Measurements from ENCODE around the gene SEC31B. TPM values are rescaled to one million over a fixed set of nuclear protein-coding genes. Genes with fewer than 3 reads are reported as not detected.

The SEC31B gene
- total and polyA plus RNA-seq, 2 donors (not counting 3 experiments of a cell fraction or from before 2014, with no cell fraction given): 11.1 to 14.4 TPM

DNA sequence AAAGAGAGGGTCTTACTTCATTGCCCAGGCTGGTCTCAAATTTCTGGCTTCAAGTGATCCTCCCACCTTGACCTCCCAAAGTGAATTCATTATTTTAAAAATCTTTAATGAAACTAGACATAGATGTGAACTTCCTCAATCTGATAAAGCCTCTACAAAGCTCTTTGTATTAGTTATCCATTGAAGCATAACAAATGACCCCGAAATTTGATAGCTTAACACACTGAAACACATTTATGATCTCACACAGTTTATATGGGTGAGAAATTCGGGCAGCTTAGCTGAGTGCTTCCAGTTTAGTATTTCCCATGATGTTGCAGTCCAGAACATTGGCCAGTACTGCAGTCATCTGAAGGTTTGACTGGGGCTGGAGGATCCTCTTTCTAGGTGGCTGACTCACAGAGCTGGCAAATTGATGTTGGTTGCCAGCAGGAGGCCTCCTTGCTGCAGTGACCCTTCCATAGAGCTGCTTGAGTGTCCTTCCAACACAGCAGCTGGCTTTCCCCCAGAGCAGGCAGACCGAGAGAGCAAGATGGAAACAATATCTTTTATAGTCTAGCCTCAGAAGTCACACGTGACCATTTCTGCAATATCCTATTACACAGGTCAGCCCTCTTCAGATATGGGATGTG lies 73.4 kb downstream of the SEC31B start:
- H3K9me1 ChIP-seq (replicated peaks; ENCODE audit: control insufficient read depth, extremely low read depth, insufficient read depth, low read length): no peaks in the 10 kb centered on the region
- H3K9ac ChIP-seq (replicated peaks; ENCODE audit: extremely low read depth, insufficient read depth, low read length): no peak overlapping the region
- DNase-seq (ENCODE audit: low read depth, low spot score): no peak
- ChIA-PET POLR2A (no interaction called here), CTCF (interaction anchor here (1.1 to 2.2 kb wide), 6 partner anchors 18 to 432 kb away, joined by 3 to 13 read pairs (median 5); no protein-coding TSS in a partner anchor)
- no peak overlapping the region for H3K4me3 ChIP-seq (replicated peaks in 1 of 3; ENCODE audit: insufficient read depth in 1 of 3, low read depth in 1 of 3, low read length in 3 of 3)
- no peaks in the 10 kb centered on the region for H3K9me3 ChIP-seq (replicated peaks; ENCODE audit: control insufficient read depth, insufficient read depth, low read length)
- H3K4me1 ChIP-seq (ENCODE audit: control insufficient read depth, extremely low read depth, insufficient read depth, low read length): no peaks in the 10 kb centered on the region
- H3K27me3 ChIP-seq (ENCODE audit: control insufficient read depth in 2 of 2, insufficient read depth in 2 of 2, low read length in 2 of 2): peaks cover 3 to 9% of the 10 kb centered on the region in 2 experiments
- no peak overlapping the region for H2AFZ ChIP-seq (ENCODE audit: low read depth, low read length)
- no peaks in the 10 kb centered on the region for H3K79me2 ChIP-seq (ENCODE audit: control insufficient read depth, insufficient read depth, low read length)
- no TSS peak for BruUV-seq (replicated peaks)
- H3K36me3 ChIP-seq (ENCODE audit: control insufficient read depth in 2 of 2, extremely low read depth in 1 of 2, insufficient read depth in 2 of 2, low read length in 2 of 2): no peaks in the 10 kb centered on the region
- FAIRE-seq: no peak
- no peak overlapping the region for H3K4me2 ChIP-seq (ENCODE audit: insufficient read depth, low read length)
- TF ChIP-seq, protein P1, sequence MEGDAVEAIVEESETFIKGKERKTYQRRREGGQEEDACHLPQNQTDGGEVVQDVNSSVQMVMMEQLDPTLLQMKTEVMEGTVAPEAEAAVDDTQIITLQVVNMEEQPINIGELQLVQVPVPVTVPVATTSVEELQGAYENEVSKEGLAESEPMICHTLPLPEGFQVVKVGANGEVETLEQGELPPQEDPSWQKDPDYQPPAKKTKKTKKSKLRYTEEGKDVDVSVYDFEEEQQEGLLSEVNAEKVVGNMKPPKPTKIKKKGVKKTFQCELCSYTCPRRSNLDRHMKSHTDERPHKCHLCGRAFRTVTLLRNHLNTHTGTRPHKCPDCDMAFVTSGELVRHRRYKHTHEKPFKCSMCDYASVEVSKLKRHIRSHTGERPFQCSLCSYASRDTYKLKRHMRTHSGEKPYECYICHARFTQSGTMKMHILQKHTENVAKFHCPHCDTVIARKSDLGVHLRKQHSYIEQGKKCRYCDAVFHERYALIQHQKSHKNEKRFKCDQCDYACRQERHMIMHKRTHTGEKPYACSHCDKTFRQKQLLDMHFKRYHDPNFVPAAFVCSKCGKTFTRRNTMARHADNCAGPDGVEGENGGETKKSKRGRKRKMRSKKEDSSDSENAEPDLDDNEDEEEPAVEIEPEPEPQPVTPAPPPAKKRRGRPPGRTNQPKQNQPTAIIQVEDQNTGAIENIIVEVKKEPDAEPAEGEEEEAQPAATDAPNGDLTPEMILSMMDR (IDR thresholded peaks at IDR 0.05; ENCODE audit: extremely low read depth in 1 of 2, insufficient read depth in 1 of 2, low read depth in 1 of 2, low read length in 2 of 2): peak in 1 of 2 donors; percentile 1
- TF ChIP-seq, protein P2, sequence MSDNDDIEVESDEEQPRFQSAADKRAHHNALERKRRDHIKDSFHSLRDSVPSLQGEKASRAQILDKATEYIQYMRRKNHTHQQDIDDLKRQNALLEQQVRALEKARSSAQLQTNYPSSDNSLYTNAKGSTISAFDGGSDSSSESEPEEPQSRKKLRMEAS (IDR thresholded peaks at IDR 0.05; ENCODE audit: insufficient read depth, insufficient read length): no peak
- no peak overlapping the region for H3K27ac ChIP-seq (ENCODE audit: insufficient read depth, low read depth, low read length)
- dilution Hi-C loops (cut with MboI; ENCODE audit: extremely low pct_ligation_motif_present, low sequenced_read_pairs) (no loop called here), intact Hi-C loops (cut with micrococcal nuclease) (no loop called here)
- H4K20me1 ChIP-seq (replicated peaks; ENCODE audit: control insufficient read depth, extremely low read depth, insufficient read depth, low read length): no peaks in the 10 kb centered on the region

DNA sequence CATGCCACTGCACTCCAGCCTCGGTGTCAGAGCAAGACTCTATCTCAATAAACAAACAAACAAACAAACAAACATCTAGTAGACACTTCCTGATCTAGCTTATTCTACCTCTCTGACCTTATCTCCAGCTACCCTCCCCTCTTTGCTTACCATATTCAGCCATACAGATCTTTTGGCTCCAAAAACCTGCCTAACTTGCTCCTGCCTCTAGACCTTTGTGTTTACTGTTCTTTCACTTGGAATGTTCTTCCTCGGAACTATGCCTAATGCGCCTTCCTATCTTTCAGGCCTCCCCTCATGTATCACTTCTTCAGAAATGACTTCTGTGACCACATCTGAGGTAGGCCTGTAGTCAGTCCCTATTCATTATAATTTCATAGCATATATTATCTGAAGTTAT lies 77.1 kb downstream of the SEC31B start:
- Histone ChIP-seq H3K4me2 (ENCODE audit: insufficient read depth, low read length) (no peak overlapping the region), H2AFZ (ENCODE audit: low read depth, low read length) (no peak overlapping the region), H3K9ac (replicated peaks; ENCODE audit: extremely low read depth, insufficient read depth, low read length) (no peak overlapping the region), H3K4me3 (replicated peaks in 1 of 3; ENCODE audit: insufficient read depth in 1 of 3, low read depth in 1 of 3, low read length in 3 of 3) (no peak overlapping the region), H4K20me1 (replicated peaks; ENCODE audit: control insufficient read depth, extremely low read depth, insufficient read depth, low read length) (no peaks in the 10 kb centered on the region), H3K36me3 (ENCODE audit: control insufficient read depth in 2 of 2, extremely low read depth in 1 of 2, insufficient read depth in 2 of 2, low read length in 2 of 2) (no peaks in the 10 kb centered on the region), H3K79me2 (ENCODE audit: control insufficient read depth, insufficient read depth, low read length) (no peaks in the 10 kb centered on the region), H3K27me3 (ENCODE audit: control insufficient read depth in 2 of 2, insufficient read depth in 2 of 2, low read length in 2 of 2) (peaks cover 3 to 4% of the 10 kb centered on the region in 2 experiments), H3K9me3 (replicated peaks; ENCODE audit: control insufficient read depth, insufficient read depth, low read length) (no peaks in the 10 kb centered on the region), H3K4me1 (ENCODE audit: control insufficient read depth, extremely low read depth, insufficient read depth, low read length) (no peaks in the 10 kb centered on the region), H3K9me1 (replicated peaks; ENCODE audit: control insufficient read depth, extremely low read depth, insufficient read depth, low read length) (no peaks in the 10 kb centered on the region), H3K27ac (ENCODE audit: insufficient read depth, low read depth, low read length) (no peak overlapping the region)
- CTCF ChIA-PET: interaction anchor here (0.6 to 2.0 kb wide), 2 partner anchors 40 to 76 kb away, joined by 3 to 7 read pairs; no protein-coding TSS in a partner anchor
- FAIRE-seq: no peak
- intact Hi-C loops (cut with micrococcal nuclease) (no loop called here), dilution Hi-C loops (cut with MboI; ENCODE audit: extremely low pct_ligation_motif_present, low sequenced_read_pairs) (no loop called here)
- no peak for DNase-seq (ENCODE audit: low read depth, low spot score)
- BruUV-seq (replicated peaks): no TSS peak
- POLR2A ChIA-PET: no interaction called here
- TF ChIP-seq GATA2 (IDR thresholded peaks at IDR 0.05; ENCODE audit: insufficient read depth, insufficient read length, low read depth, low read length) (no peak), FOS (IDR thresholded peaks at IDR 0.05; ENCODE audit: borderline replicate concordance, insufficient read depth, low read length) (no peak)

Measured in endothelial cell of umbilical vein (primary cell).